Thoracic aorta (tissue), 2 donors: ENCODE data around the gene LCN10. TPM values are rescaled to one million over a fixed set of nuclear protein-coding genes. Genes with fewer than 3 reads are reported as not detected.
"Not testable (repeated sequence)": the region's sequence is repeated elsewhere in the genome, so short reads cannot be mapped to it uniquely, and the experiment has no call there.

ENCODE experiments used
- ATAC-seq: fragments of 150-250 bp; one replicate; pipeline ENCODE4 v1.8.0; 2017; ENCODE audit warnings: low read depth; ENCODE audit not compliant: insufficient number of reproducible peaks, low FRiP score
- DNase-seq: peaks from one replicate; pipeline ENCODE4 v3.0.0-alpha.2; 2020; ENCODE audit warnings: low spot score
- H3K27ac ChIP-seq, 2 donors: fragments of 200-600 bp; sonication (generic); 1 replicate in 1 of 2; 2 replicates in 1 of 2; pipeline ENCODE4 v1.5.1; 2016; ENCODE audit warnings: mild to moderate bottlenecking in 2 of 2, moderate library complexity in 2 of 2
- H3K27me3 ChIP-seq: fragments of 200-600 bp; sonication (generic); replicated peaks from 2 replicates; pipeline ENCODE4 v1.6.0; 2016; ENCODE audit warnings: mild to moderate bottlenecking; ENCODE audit not compliant: insufficient read depth
- H3K36me3 ChIP-seq: fragments of 200-600 bp; sonication (generic); one replicate; pipeline ENCODE4 v1.5.1; 2016
- H3K4me1 ChIP-seq, 2 donors: fragments of 200-600 bp; sonication (generic); 1 replicate in 1 of 2; 2 replicates in 1 of 2; pipeline versions ENCODE4 v1.5.1 to v1.6.0; 2016; ENCODE audit warnings: low read depth in 2 of 2, mild to moderate bottlenecking in 1 of 2; ENCODE audit not compliant: control insufficient read depth in 1 of 2
- H3K4me3 ChIP-seq: fragments of 200-600 bp; sonication (generic); 2 replicates; pipeline ENCODE4 v1.5.1; 2016; ENCODE audit warnings: mild to moderate bottlenecking
- H3K9me3 ChIP-seq: fragments of 200-600 bp; sonication (generic); 2 replicates; pipeline ENCODE4 v1.5.1; 2016
- CTCF ChIP-seq: fragments of 200-600 bp; sonication (generic); IDR thresholded peaks from one replicate; pipeline ENCODE4 v1.5.1; 2019; ENCODE audit warnings: antibody characterized with exemption
- total RNA-seq, 2 donors: library from RNA; depleted of rRNA; stranded (reverse); fragments of >200 nt; gene quantifications; one replicate each; pipeline versions ENCODE4 v1.1.0 to v1.2.3, GENCODE V29; 2016

LCN10 gene
- total RNA-seq = 1 to 10 TPM; 3.1 to 9.4 TPM

GRCh38 chr9:136742591-136743391 lies at the start of gene LCN10:
Gene LCN10 (minus strand): TSS chr9:136742940. CDS start chr9:136742903, 37 bp downstream.
- peaks cover 0 to 10% of the 10 kb centered on the region in 2 donors for H3K4me1 ChIP-seq
- no peak within 1 kb of the TSS for H3K27ac ChIP-seq
- ATAC-seq (no peak), DNase-seq (no peak)
- TF ChIP-seq CTCF = no peak
- no peaks in the 10 kb centered on the region for H3K36me3 ChIP-seq
- H3K9me3 ChIP-seq = no peaks in the 10 kb centered on the region
- peaks cover 3% of the 10 kb centered on the region for H3K27me3 ChIP-seq
- H3K4me3 ChIP-seq = no peak within 1 kb of the TSS

DNA sequence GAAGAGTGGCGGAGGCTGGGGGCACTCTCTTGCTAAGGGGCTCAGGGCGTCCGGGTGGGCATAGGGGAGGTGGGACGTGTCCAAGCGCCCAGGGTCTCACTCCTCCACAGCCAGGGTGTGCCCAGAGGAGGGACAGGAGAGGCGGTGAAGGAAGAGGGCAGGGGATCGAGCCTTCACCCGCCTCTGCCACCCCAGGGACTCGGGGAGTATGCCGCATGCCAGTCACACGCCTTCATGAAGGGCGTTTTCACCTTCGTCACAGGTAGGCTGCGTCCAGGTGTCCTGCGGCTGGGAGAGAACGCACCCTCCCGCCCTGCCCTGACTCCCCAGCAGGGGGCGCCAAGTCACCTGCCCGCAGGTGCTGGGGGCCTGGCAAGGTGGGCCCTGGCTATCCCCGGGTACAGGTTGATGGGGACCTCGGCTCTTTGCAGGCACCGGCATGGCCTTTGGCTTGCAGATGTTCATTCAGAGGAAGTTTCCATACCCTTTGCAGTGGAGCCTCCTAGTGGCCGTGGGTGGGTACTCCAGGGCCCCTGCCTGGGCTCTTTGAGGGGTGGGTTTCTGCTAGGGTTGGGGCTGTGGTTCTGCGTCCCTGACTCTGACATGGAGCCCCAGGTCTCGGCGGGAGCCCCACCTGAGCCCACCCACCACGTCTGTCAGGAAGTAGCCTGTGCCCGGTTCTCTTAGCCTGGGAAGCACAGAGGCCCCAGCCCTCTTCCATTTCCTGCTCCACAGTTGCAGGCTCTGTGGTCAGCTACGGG lies 49.0 kb upstream of the LCN10 start:
- DNase-seq = no peak

DNA sequence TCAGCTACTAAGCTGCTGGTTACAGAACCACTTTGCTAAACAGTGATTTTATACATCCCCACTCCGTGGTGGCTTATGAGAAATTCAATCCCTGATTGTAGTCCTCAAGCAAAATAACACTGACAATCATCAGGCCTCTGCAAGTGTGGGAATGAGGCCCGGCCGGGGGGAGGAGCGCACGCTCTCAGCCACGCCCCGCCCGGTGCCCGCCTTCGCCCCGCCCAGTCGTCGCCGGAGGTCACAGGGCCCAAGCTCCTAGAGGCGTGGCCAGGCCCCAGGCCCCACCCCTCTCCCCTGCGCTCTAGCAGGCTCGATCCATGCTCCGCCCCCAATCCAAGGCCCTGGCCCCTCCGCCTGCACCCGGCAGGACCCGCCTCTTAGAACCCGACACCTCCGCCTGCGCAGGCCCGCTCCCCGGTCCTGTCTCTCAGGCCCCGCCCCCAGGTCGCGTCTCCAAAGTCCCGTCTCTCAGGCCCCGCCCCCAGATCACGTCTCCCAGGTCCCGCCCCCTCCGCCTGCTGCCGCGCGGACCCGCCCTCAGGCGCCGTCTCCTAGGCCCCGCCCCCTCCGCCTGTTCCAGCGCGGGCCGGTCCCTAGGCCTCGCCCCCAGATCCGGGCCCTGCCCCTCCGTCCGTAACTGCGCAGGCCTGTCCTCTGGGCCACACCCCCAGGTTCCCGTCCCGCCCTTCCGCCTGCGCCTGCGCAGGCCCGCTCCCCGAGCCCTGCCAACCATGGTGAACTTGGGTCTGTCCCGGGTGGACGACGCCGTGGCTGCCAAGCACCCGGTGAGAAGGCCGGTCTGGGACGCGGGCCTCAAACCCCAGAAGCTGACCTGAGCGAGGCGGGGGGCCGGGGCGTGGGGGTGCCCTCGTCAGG lies 48.1 kb upstream of the LCN10 start, which contains the start of gene TMEM141:
Gene TMEM141 (plus strand): TSS at position 705 of the 876 bp plus-strand sequence. CDS start 27 bp downstream, at position 732.
- Histone ChIP-seq H3K27me3 (no peaks in the 10 kb centered on the region), H3K9me3 (no peaks in the 10 kb centered on the region), H3K27ac (peak within 1 kb of the TSS; percentile 75 to 83), H3K4me3 (peak within 1 kb of the TSS; percentile 93), H3K36me3 (no peaks in the 10 kb centered on the region), H3K4me1 (peaks cover 2 to 14% of the 10 kb centered on the region in 2 donors)
- DNase-seq = peak; percentile 100
- ATAC-seq = peak; percentile 93
- TF ChIP-seq CTCF = no peak

More for the DNA sequence above, 49.0 kb upstream of the LCN10 start:
- no peaks in the 10 kb centered on the region for H3K27me3 ChIP-seq
- ATAC-seq = no peak
- H3K9me3 ChIP-seq = no peaks in the 10 kb centered on the region
- TF ChIP-seq CTCF = peak; percentile 95
- peak overlapping the region; percentile 75 to 83 for H3K27ac ChIP-seq
- peaks cover 2 to 14% of the 10 kb centered on the region in 2 donors for H3K4me1 ChIP-seq
- H3K36me3 ChIP-seq = no peaks in the 10 kb centered on the region
- H3K4me3 ChIP-seq = peak overlapping the region; percentile 93

GRCh38 chr9:136789523-136789937 lies 46.8 kb upstream of the LCN10 start:
- H3K4me3 ChIP-seq = no peak overlapping the region
- H3K27me3 ChIP-seq = no peaks in the 10 kb centered on the region
- H3K27ac ChIP-seq = no peak overlapping the region
- DNase-seq = no peak
- H3K9me3 ChIP-seq = no peaks in the 10 kb centered on the region
- no peak for TF ChIP-seq CTCF
- peaks cover 2 to 14% of the 10 kb centered on the region in 2 donors for H3K4me1 ChIP-seq
- H3K36me3 ChIP-seq = no peaks in the 10 kb centered on the region
- ATAC-seq = no peak

GRCh38 chr9:136788644-136789522 lies 46.1 kb upstream of the LCN10 start:
- H3K4me1 ChIP-seq = peaks cover 2 to 14% of the 10 kb centered on the region in 2 donors
- not testable (repeated sequence) for DNase-seq, H3K4me3 ChIP-seq, ATAC-seq, H3K9me3 ChIP-seq, H3K27ac ChIP-seq, H3K36me3 ChIP-seq, H3K27me3 ChIP-seq
